K562 (cell line): ENCODE results near the gene SYNGR1. TPM values are rescaled to one million over a fixed set of nuclear protein-coding genes. Genes with fewer than 3 reads are reported as not detected.
A peak's percentile ranks its signal among the peaks of the same experiment; 100 is the strongest.

Source experiments
- ATAC-seq: fragments of 200-7000 bp; cut with Tn5 transposase; 3 replicates; pipeline ENCODE4 v1.9.1; 2020; ENCODE audit warnings: moderate library complexity
- Bru-seq: library from RNA; stranded (reverse); fragments of 400-500 nt; gene quantifications from one replicate; lab custom pipeline; 2021; lab: Mats Ljungman, UMichigan
- BruChase-seq, 2 experiments: library from RNA; stranded (reverse); fragments of 400-500 nt; gene quantifications; one replicate each; lab custom pipeline; 2021; lab: Mats Ljungman, UMichigan
- BruUV-seq: library from RNA; stranded (reverse); fragments of 400-500 nt; replicated peaks from 2 replicates; lab custom pipeline; 2021; lab: Mats Ljungman, UMichigan
- CTCF ChIA-PET: fragments of 300-600 bp; formaldehyde crosslinking; extraction: SDS; loops from one replicate; lab custom pipeline; 2021; ENCODE audit warnings: low intra/inter-chr PET ratio; lab: Yijun Ruan, JAX
- POLR2A ChIA-PET: fragments of 300-600, 350-650 bp; sonication (Branson Sonifier 250); formaldehyde crosslinking; extraction: SDS; loops from one replicate; lab custom pipeline; 2021; ENCODE audit warnings: antibody characterized with exemption, inconsistent platforms; lab: Yijun Ruan, JAX
- DNase-seq, 4 experiments: peaks; one replicate each; pipeline versions ENCODE4 v3.0.0 to v3.0.0-alpha.2; 2011 to 2018; ENCODE audit warnings: low spot score in 3 of 4, mixed read lengths in 3 of 4; ENCODE audit errors: extremely low read depth in 1 of 4
- FAIRE-seq: peaks from 2 replicates; lab custom pipeline; 2011; peaks lifted over from hg19 to GRCh38; lab: Jason Lieb, UNC
- H2AFZ ChIP-seq: 2 replicates; pipeline ENCODE4 v1.6.0; 2011; ENCODE audit warnings: low read depth, low read length, control low read depth, inconsistent platforms
- H3K27ac ChIP-seq: fragments of 200-600 bp; 3 replicates; pipeline ENCODE4 v1.8.0; 2011; ENCODE audit warnings: low read depth, mild to moderate bottlenecking, control low read depth, inconsistent platforms, low read length, moderate library complexity, mixed read lengths; ENCODE audit errors: extremely low read depth
- H3K27me3 ChIP-seq, 2 experiments: fragments of 300-600 bp in 1 of 2; 2 replicates in 1 of 2; 3 replicates in 1 of 2; pipeline versions ENCODE4 v1.6.0 to v1.8.0; 2011; ENCODE audit warnings: inconsistent platforms in 2 of 2, low read length in 2 of 2, mild to moderate bottlenecking in 1 of 2, mixed read lengths in 1 of 2, moderate library complexity in 1 of 2; ENCODE audit not compliant: control insufficient read depth in 2 of 2, insufficient read depth in 2 of 2
- H3K36me3 ChIP-seq: fragments of 300-600 bp; 3 replicates; pipeline ENCODE4 v1.8.0; 2011; ENCODE audit warnings: mild to moderate bottlenecking, low read length, inconsistent platforms; ENCODE audit not compliant: control insufficient read depth, insufficient read depth
- H3K4me1 ChIP-seq, 2 experiments: fragments of 200-600 bp in 1 of 2; replicated peaks in 1 of 2; 2 replicates in 1 of 2; 3 replicates in 1 of 2; pipeline versions ENCODE4 v1.5.1 to v1.8.0; 2011; ENCODE audit warnings: inconsistent platforms in 2 of 2, low read length in 2 of 2, mild to moderate bottlenecking in 1 of 2, mixed read lengths in 1 of 2, moderate library complexity in 1 of 2; ENCODE audit not compliant: control insufficient read depth in 2 of 2, insufficient read depth in 2 of 2
- H3K4me2 ChIP-seq: 2 replicates; pipeline ENCODE4 v1.6.1; 2011; ENCODE audit warnings: low read length, control low read depth, inconsistent platforms, mixed read lengths; ENCODE audit not compliant: insufficient read depth
- H3K4me3 ChIP-seq: fragments of 200-600 bp; sonication (generic), shearing (Covaris generic); 2 replicates; pipeline ENCODE4 v1.5.1; 2016; ENCODE audit warnings: control low read depth, inconsistent platforms
- H3K79me2 ChIP-seq: fragments of 200-600 bp; 3 replicates; pipeline ENCODE4 v1.8.0; 2011; ENCODE audit warnings: low read length, inconsistent platforms; ENCODE audit not compliant: control insufficient read depth, insufficient read depth
- H3K9ac ChIP-seq, 2 experiments: 2 replicates each; pipeline versions ENCODE4 v1.6.0 to v1.6.1; 2011; ENCODE audit warnings: low read depth in 2 of 2, low read length in 2 of 2, control low read depth in 1 of 2, inconsistent platforms in 1 of 2, mild to moderate bottlenecking in 1 of 2, mixed read lengths in 1 of 2; ENCODE audit not compliant: insufficient read depth in 1 of 2
- H3K9me1 ChIP-seq: one replicate; pipeline ENCODE4 v1.6.0; 2011; ENCODE audit warnings: inconsistent platforms, mild to moderate bottlenecking, low read length, moderate library complexity; ENCODE audit not compliant: control insufficient read depth, insufficient read depth
- H3K9me3 ChIP-seq: replicated peaks from 2 replicates; pipeline ENCODE4 v1.5.1; 2011; ENCODE audit warnings: low read depth, low read length, inconsistent platforms; ENCODE audit not compliant: control insufficient read depth, insufficient read depth
- H4K20me1 ChIP-seq: replicated peaks from 2 replicates; pipeline ENCODE4 v1.6.1; 2011; ENCODE audit warnings: low read length, inconsistent platforms, mixed read lengths; ENCODE audit not compliant: control insufficient read depth, insufficient read depth
- EGR1 ChIP-seq: fragments of 450-650 bp; conservative IDR thresholded peaks from 2 replicates; pipeline ENCODE4 v1.6.1; 2017; ENCODE audit warnings: mild to moderate bottlenecking
- FOXM1 ChIP-seq, 2 experiments: fragments of 450-650 bp in 1 of 2; sonication (generic) in 1 of 2; formaldehyde crosslinking in 1 of 2; IDR thresholded peaks; 2 replicates each; pipeline versions ENCODE4 v1.6.1 to v1.9.0; 2017 to 2022; ENCODE audit warnings: low read depth in 2 of 2, mild to moderate bottlenecking in 2 of 2, missing genetic modification reagents in 1 of 2, moderate library complexity in 1 of 2
- KAT7 ChIP-seq: sonication (generic); formaldehyde crosslinking; IDR thresholded peaks from 2 replicates; pipeline ENCODE4 v1.8.0; 2022; ENCODE audit warnings: missing genetic modification reagents, mild to moderate bottlenecking, borderline replicate concordance
- NRF1 ChIP-seq, 2 experiments: fragments of 450-650 bp; IDR thresholded peaks in 1 of 2; conservative IDR thresholded peaks in 1 of 2; 2 replicates each; pipeline ENCODE4 v1.6.1; 2014; ENCODE audit warnings: mild to moderate bottlenecking in 2 of 2
- PHF8 ChIP-seq: fragments of 200-600 bp; sonication (generic); IDR thresholded peaks from 2 replicates; pipeline ENCODE4 v1.6.1; 2012; ENCODE audit warnings: mixed run types, mild to moderate bottlenecking, inconsistent platforms, low read length, moderate library complexity, borderline replicate concordance
- RBBP5 ChIP-seq: fragments of 200-600 bp; sonication (generic); IDR thresholded peaks from 2 replicates; pipeline ENCODE4 v1.6.1; 2012; ENCODE audit warnings: borderline replicate concordance, mild to moderate bottlenecking, low read length, control low read depth, inconsistent platforms; ENCODE audit not compliant: insufficient read depth, poor library complexity, severe bottlenecking
- SFPQ ChIP-seq: fragments of 200-400 bp; formaldehyde crosslinking; IDR thresholded peaks from 2 replicates; pipeline ENCODE4 v1.6.1; 2017; ENCODE audit warnings: mild to moderate bottlenecking, low read depth, low read length, moderate library complexity
- VEZF1 ChIP-seq: fragments of 200-800 bp; sonication (Bioruptor generic); IDR thresholded peaks from 2 replicates; pipeline ENCODE4 v1.6.1; 2017; ENCODE audit warnings: missing genetic modification characterization, missing compliant biosample characterization
- ZBTB7A ChIP-seq: IDR thresholded peaks from 2 replicates; pipeline ENCODE4 v1.6.1; 2011; ENCODE audit warnings: low read depth, mild to moderate bottlenecking, low read length, moderate library complexity, borderline replicate concordance; ENCODE audit not compliant: control insufficient read depth
- ZSCAN29 ChIP-seq: fragments of 450-650 bp; IDR thresholded peaks from 2 replicates; pipeline ENCODE4 v1.6.1; 2017
- WGBS: fragments of 100-300 bp; shearing (Covaris generic); methylation state at CpG from one replicate; pipeline ENCODE4 v1.1.6; 2016; ENCODE audit warnings: low coverage, mixed read lengths; ENCODE audit not compliant: insufficient coverage; ENCODE audit errors: missing lambda C conversion rate; 5-methylcytosine and 5-hydroxymethylcytosine counted together
- in situ Hi-C: fragments of 300-500 bp; cut with MboI; formaldehyde crosslinking; loops from 4 replicates; pipeline ENCODE4 v1.15.0; 2018; ENCODE audit warnings: inconsistent platforms, mixed read lengths
- intact Hi-C: fragments of 100-400 bp; cut with micrococcal nuclease; formaldehyde crosslinking; loops from 2 replicates; pipeline ENCODE4 v1.14.2; 2022
- long read RNA-seq, 3 experiments: library from polyadenylated mRNA in 2 of 3; library from RNA in 1 of 3; unstranded in 2 of 3; stranded (forward) in 1 of 3; transcript quantifications; one replicate each; pipeline ENCODE4 v2.0.0, GENCODE V29; 2019 to 2022
- polyA minus RNA-seq, 3 experiments: library from RNA; depleted of rRNA, polyadenylated mRNA; stranded (reverse); fragments of >200 nt; gene quantifications; 2 replicates each; pipeline ENCODE4 v1.2.3, GENCODE V29; 2011
- polyA plus RNA-seq, 8 experiments: library from polyadenylated mRNA; depleted of rRNA in 4 of 8; stranded (reverse) in 5 of 8; unstranded in 3 of 8; fragments of >200 nt; fragmentation: Nextera tagmentation in 2 of 8; fragmentation: Illumina TruSeq in 1 of 8; extraction: Ambion mirVana in 2 of 8; extraction: Trizol in 1 of 8; gene quantifications; 2 replicates each; pipeline versions ENCODE4 v1.2.1 to v1.2.3, GENCODE V29; 2011 to 2014; ENCODE audit warnings: inconsistent platforms in 1 of 8, missing spikeins in 1 of 8
- total RNA-seq, 7 experiments: library from RNA; depleted of rRNA in 6 of 7; stranded (reverse); fragments of >200 nt in 6 of 7; fragmentation: Illumina TruSeq in 2 of 7; extraction: Trizol in 2 of 7; gene quantifications; 2 replicates each; pipeline versions ENCODE4 v1.2.1 to v1.2.3, GENCODE V29; 2011 to 2021; ENCODE audit warnings: low replicate concordance in 1 of 7

SYNGR1 gene
- 9.8 and 30.7 TPM in 2 replicates for total RNA-seq (2011; cell fraction: chromatin; rRNA removed; ENCODE audit: low replicate concordance)
- total RNA-seq (2011; cell fraction: nucleolus; rRNA removed) = 20.4 and 25.8 TPM in 2 replicates
- total RNA-seq (2011; cell fraction: nucleoplasm; rRNA removed) = 17.7 and 21.5 TPM in 2 replicates
- total RNA-seq (2014; rRNA removed) (3.6 and 6.9 TPM in 2 replicates), total RNA-seq (2014; rRNA removed; fragmentation: Illumina TruSeq; extraction: Trizol) (1.4 and 2.1 TPM in 2 replicates), total RNA-seq (2015; rRNA removed; fragmentation: Illumina TruSeq; extraction: Trizol) (3.2 and 3.3 TPM in 2 replicates), total RNA-seq (2021) (12.5 and 13.6 TPM in 2 replicates), polyA plus RNA-seq (2011; rRNA removed) (10.6 and 16.2 TPM in 2 replicates), polyA plus RNA-seq (2014; fragmentation: Illumina TruSeq; extraction: Trizol) (5.5 and 10.0 TPM in 2 replicates), polyA plus RNA-seq (2014; fragmentation: Nextera tagmentation; extraction: Ambion mirVana) (1 to 10 TPM; 1.8 to 2.3 TPM), polyA plus RNA-seq (2014; rRNA removed) (13.7 and 15.9 TPM in 2 replicates), polyA minus RNA-seq (2011; rRNA and poly(A)+ RNA removed) (3.3 and 3.6 TPM in 2 replicates), Bru-seq, nascent RNA (percentile 49 among the genes with signal in this experiment), BruChase-seq, experiment 1, labeled RNA remaining after a 2-hour chase (percentile 45 among the genes with signal in this experiment), BruChase-seq, experiment 2, labeled RNA remaining after a 6-hour chase (percentile 48 among the genes with signal in this experiment)
- 20.6 and 62.9 TPM in 2 replicates for polyA plus RNA-seq (2011; cell fraction: cytosol; rRNA removed)
- 38.1 and 50.4 TPM in 2 replicates for polyA plus RNA-seq (2011; cell fraction: nucleus; rRNA removed)
- polyA plus RNA-seq (2012) = 11.2 and 11.6 TPM in 2 replicates
- polyA minus RNA-seq (2011; cell fraction: cytosol; rRNA and poly(A)+ RNA removed) = 10.2 and 12.4 TPM in 2 replicates
- 10.4 and 13.6 TPM in 2 replicates for polyA minus RNA-seq (2011; cell fraction: nucleus; rRNA and poly(A)+ RNA removed)
- long read RNA-seq, experiment 1, transcript SYNGR1-202 (4 exons, 1,361 nt) = major isoform, 25 of 33 reads
- long read RNA-seq, experiment 1, partial matches to known transcripts = 2 of 33 reads
- long read RNA-seq, experiment 1, other reads (novel, unspliced or antisense) = 6 of 33 reads
- long read RNA-seq, experiment 2, full-length matches to known transcripts = 18 of 22 reads
- long read RNA-seq, experiment 2, partial matches to known transcripts = 2 of 22 reads
- long read RNA-seq, experiment 2, other reads (novel, unspliced or antisense) = 2 of 22 reads
- long read RNA-seq, experiment 3, transcript SYNGR1-202 (4 exons, 1,361 nt) = major isoform, 8 of 9 reads
- long read RNA-seq, experiment 3, partial matches to known transcripts = 0 of 9 reads
- long read RNA-seq, experiment 3, other reads (novel, unspliced or antisense) = 1 of 9 reads

GRCh38 chr22:39349967-39350726, at the start of gene SYNGR1:
TSS of gene SYNGR1 (plus strand) at chr22:39349991. CDS start at chr22:39350011, 20 bp downstream.
- DNase-seq (peak in 3 of 4 experiments; percentile 12 to 54 (median 14)), FAIRE-seq (no peak), ATAC-seq (peak; percentile 61)
- Histone ChIP-seq H2AFZ (peak within 1 kb of the TSS; percentile 93), H3K79me2 (peaks cover 6% of the 10 kb centered on the region; the same call in 1 of the 3 replicates), H3K4me2 (peak within 1 kb of the TSS; percentile 75), H3K36me3 (no peaks in the 10 kb centered on the region), H3K9me1 (no peaks in the 10 kb centered on the region), H3K9ac (peak within 1 kb of the TSS; percentile 61 to 91), H3K27me3 (no peaks in the 10 kb centered on the region), H3K27ac (no peak within 1 kb of the TSS), H3K9me3 (no peaks in the 10 kb centered on the region), H3K4me1 (peaks cover 10 to 37% of the 10 kb centered on the region in 2 experiments; a peak in 4 of 5 replicates), H4K20me1 (no peaks in the 10 kb centered on the region), H3K4me3 (peak within 1 kb of the TSS; percentile 51)
- intact Hi-C loops = no loop called here
- in situ Hi-C loops = no loop called here
- ChIA-PET POLR2A (interaction anchor here (0.6 to 2.0 kb wide), 3 partner anchors 33 to 39 kb away, joined by 3 to 10 read pairs (median 4); no protein-coding TSS in a partner anchor), CTCF (interaction anchor here (0.6 kb wide), 1 partner anchor 159 kb away, joined by 4 read pairs; no protein-coding TSS in a partner anchor)
- BruUV-seq = no TSS peak
- WGBS = 35% methylated on average over 3 of the region's 87 CpGs
- TF ChIP-seq RBBP5 (peak; percentile 53), PHF8 (peak; percentile 56; the same call in 1 of the 2 replicates), ZSCAN29 (peak; percentile 84), NRF1 (conservative IDR thresholded peaks at IDR 0.05 in 1 of 2, IDR thresholded peaks at IDR 0.05 in 1 of 2) (peak in 1 of 2 experiments; percentile 42; a peak in 2 of 4 replicates), VEZF1 (CRISPR knock-in tag) (peak; percentile 51), EGR1 (no peak), FOXM1 (IDR thresholded peaks at IDR 0.05; ENCODE audit: low read depth) (no peak), FOXM1 (CRISPR knock-in tag; IDR thresholded peaks at IDR 0.05; ENCODE audit: low read depth) (no peak), ZBTB7A (peak; percentile 57; the same call in 1 of the 2 replicates), SFPQ (no peak), KAT7 (no peak)
